Astrocyte (in vitro differentiated cells and primary cell): Measurements from ENCODE around the gene ZDHHC14.

Experiments
- CTCF ChIP-seq: IDR thresholded peaks from 2 replicates; pipeline ENCODE4 v1.5.1; 2011; ENCODE audit warnings: low read depth, mild to moderate bottlenecking, inconsistent platforms, low read length, moderate library complexity; ENCODE audit not compliant: insufficient read depth
- EZH2 ChIP-seq: IDR thresholded peaks from 2 replicates; pipeline ENCODE4 v1.6.1; 2012; ENCODE audit warnings: mild to moderate bottlenecking, low read length, inconsistent platforms; ENCODE audit not compliant: insufficient read depth

GRCh38 chr6:157427969-157428368 lies 47.0 kb downstream of the ZDHHC14 start:
- TF ChIP-seq CTCF, result no peak
- no peak for TF ChIP-seq EZH2
